ENCODE data around the gene CNTFR. TPM values are rescaled to one million over a fixed set of nuclear protein-coding genes. Genes with fewer than 3 reads are reported as not detected.

CNTFR gene
- total RNA-seq, 1 donor from 2014 or later = 3.1 TPM

GRCh38 chr9:34570809-34571480, 18.6 kb downstream of the CNTFR start:
- H3K4me3 Mint-ChIP-seq (ENCODE audit: unreplicated experiment) = no peak overlapping the region
- DNase-seq (ENCODE audit: low spot score) = no peak
- H3K4me1 Mint-ChIP-seq (ENCODE audit: unreplicated experiment) = peaks cover 27% of the 10 kb centered on the region
- H3K36me3 Mint-ChIP-seq (ENCODE audit: low read depth, unreplicated experiment) = peaks cover 6% of the 10 kb centered on the region
- no peak overlapping the region for H3K27ac Mint-ChIP-seq (ENCODE audit: unreplicated experiment)
- TF ChIP-seq CTCF (IDR thresholded peaks at IDR 0.05; ENCODE audit: unreplicated experiment) = no peak
- peaks cover 19% of the 10 kb centered on the region for H3K27me3 Mint-ChIP-seq (ENCODE audit: unreplicated experiment)
- H3K9me3 Mint-ChIP-seq (ENCODE audit: unreplicated experiment) = no peaks in the 10 kb centered on the region

- H3K4me1 Mint-ChIP-seq (ENCODE audit: unreplicated experiment) = peaks cover 29% of the 10 kb centered on the region
- DNase-seq (ENCODE audit: low spot score) = no peak
- no peak overlapping the region for H3K27ac Mint-ChIP-seq (ENCODE audit: unreplicated experiment)
- H3K9me3 Mint-ChIP-seq (ENCODE audit: unreplicated experiment) = no peaks in the 10 kb centered on the region
- H3K27me3 Mint-ChIP-seq (ENCODE audit: unreplicated experiment) = peaks cover 17% of the 10 kb centered on the region
- no peak for TF ChIP-seq CTCF (IDR thresholded peaks at IDR 0.05; ENCODE audit: unreplicated experiment)
- H3K36me3 Mint-ChIP-seq (ENCODE audit: low read depth, unreplicated experiment) = peaks cover 6% of the 10 kb centered on the region
- H3K4me3 Mint-ChIP-seq (ENCODE audit: unreplicated experiment) = no peak overlapping the region
Measured at GRCh38 chr9:34570376-34570775, 19.1 kb downstream of the CNTFR start.

GRCh38 chr9:34568774-34569173, 20.8 kb downstream of the CNTFR start:
- Mint-ChIP-seq H3K4me1 (ENCODE audit: unreplicated experiment) (peaks cover 35% of the 10 kb centered on the region), H3K27ac (ENCODE audit: unreplicated experiment) (no peak overlapping the region), H3K36me3 (ENCODE audit: low read depth, unreplicated experiment) (peaks cover 6% of the 10 kb centered on the region), H3K27me3 (ENCODE audit: unreplicated experiment) (peaks cover 26% of the 10 kb centered on the region), H3K4me3 (ENCODE audit: unreplicated experiment) (no peak overlapping the region), H3K9me3 (ENCODE audit: unreplicated experiment) (no peaks in the 10 kb centered on the region)
- no peak for TF ChIP-seq CTCF (IDR thresholded peaks at IDR 0.05; ENCODE audit: unreplicated experiment)
- DNase-seq (ENCODE audit: low spot score) = no peak

- Mint-ChIP-seq H3K9me3 (ENCODE audit: unreplicated experiment) (no peaks in the 10 kb centered on the region), H3K27me3 (ENCODE audit: unreplicated experiment) (peaks cover 27% of the 10 kb centered on the region), H3K4me1 (ENCODE audit: unreplicated experiment) (peaks cover 36% of the 10 kb centered on the region), H3K4me3 (ENCODE audit: unreplicated experiment) (no peak overlapping the region), H3K27ac (ENCODE audit: unreplicated experiment) (peak overlapping the region; percentile 44), H3K36me3 (ENCODE audit: low read depth, unreplicated experiment) (peaks cover 6% of the 10 kb centered on the region)
- TF ChIP-seq CTCF (IDR thresholded peaks at IDR 0.05; ENCODE audit: unreplicated experiment) = no peak
- DNase-seq (ENCODE audit: low spot score) = no peak
Measured at GRCh38 chr9:34568133-34568532, 21.4 kb downstream of the CNTFR start.

GRCh38 chr9:34566972-34567371, 22.6 kb downstream of the CNTFR start:
- no peak overlapping the region for H3K27ac Mint-ChIP-seq (ENCODE audit: unreplicated experiment)
- peaks cover 39% of the 10 kb centered on the region for H3K4me1 Mint-ChIP-seq (ENCODE audit: unreplicated experiment)
- DNase-seq (ENCODE audit: low spot score) = no peak
- H3K27me3 Mint-ChIP-seq (ENCODE audit: unreplicated experiment) = peaks cover 27% of the 10 kb centered on the region
- H3K4me3 Mint-ChIP-seq (ENCODE audit: unreplicated experiment) = no peak overlapping the region
- peaks cover 6% of the 10 kb centered on the region for H3K36me3 Mint-ChIP-seq (ENCODE audit: low read depth, unreplicated experiment)
- H3K9me3 Mint-ChIP-seq (ENCODE audit: unreplicated experiment) = no peaks in the 10 kb centered on the region
- TF ChIP-seq CTCF (IDR thresholded peaks at IDR 0.05; ENCODE audit: unreplicated experiment) = no peak
